ENCODE measurements around the gene OR56B1.

- TF ChIP-seq, protein P1, sequence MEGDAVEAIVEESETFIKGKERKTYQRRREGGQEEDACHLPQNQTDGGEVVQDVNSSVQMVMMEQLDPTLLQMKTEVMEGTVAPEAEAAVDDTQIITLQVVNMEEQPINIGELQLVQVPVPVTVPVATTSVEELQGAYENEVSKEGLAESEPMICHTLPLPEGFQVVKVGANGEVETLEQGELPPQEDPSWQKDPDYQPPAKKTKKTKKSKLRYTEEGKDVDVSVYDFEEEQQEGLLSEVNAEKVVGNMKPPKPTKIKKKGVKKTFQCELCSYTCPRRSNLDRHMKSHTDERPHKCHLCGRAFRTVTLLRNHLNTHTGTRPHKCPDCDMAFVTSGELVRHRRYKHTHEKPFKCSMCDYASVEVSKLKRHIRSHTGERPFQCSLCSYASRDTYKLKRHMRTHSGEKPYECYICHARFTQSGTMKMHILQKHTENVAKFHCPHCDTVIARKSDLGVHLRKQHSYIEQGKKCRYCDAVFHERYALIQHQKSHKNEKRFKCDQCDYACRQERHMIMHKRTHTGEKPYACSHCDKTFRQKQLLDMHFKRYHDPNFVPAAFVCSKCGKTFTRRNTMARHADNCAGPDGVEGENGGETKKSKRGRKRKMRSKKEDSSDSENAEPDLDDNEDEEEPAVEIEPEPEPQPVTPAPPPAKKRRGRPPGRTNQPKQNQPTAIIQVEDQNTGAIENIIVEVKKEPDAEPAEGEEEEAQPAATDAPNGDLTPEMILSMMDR (IDR thresholded peaks at IDR 0.05) = peak in 5 of 6 experiments; percentile 26 to 63 (median 44)
- no peak for TF ChIP-seq POLR2A (IDR thresholded peaks at IDR 0.05)
These were observed 23.7 kb upstream of the OR56B1 start for GRCh38 chr11:5712507-5712906.
